Measurements from ENCODE around the gene CCDC187.
A peak's percentile ranks its signal among the peaks of the same experiment; 100 is the strongest.

DNA sequence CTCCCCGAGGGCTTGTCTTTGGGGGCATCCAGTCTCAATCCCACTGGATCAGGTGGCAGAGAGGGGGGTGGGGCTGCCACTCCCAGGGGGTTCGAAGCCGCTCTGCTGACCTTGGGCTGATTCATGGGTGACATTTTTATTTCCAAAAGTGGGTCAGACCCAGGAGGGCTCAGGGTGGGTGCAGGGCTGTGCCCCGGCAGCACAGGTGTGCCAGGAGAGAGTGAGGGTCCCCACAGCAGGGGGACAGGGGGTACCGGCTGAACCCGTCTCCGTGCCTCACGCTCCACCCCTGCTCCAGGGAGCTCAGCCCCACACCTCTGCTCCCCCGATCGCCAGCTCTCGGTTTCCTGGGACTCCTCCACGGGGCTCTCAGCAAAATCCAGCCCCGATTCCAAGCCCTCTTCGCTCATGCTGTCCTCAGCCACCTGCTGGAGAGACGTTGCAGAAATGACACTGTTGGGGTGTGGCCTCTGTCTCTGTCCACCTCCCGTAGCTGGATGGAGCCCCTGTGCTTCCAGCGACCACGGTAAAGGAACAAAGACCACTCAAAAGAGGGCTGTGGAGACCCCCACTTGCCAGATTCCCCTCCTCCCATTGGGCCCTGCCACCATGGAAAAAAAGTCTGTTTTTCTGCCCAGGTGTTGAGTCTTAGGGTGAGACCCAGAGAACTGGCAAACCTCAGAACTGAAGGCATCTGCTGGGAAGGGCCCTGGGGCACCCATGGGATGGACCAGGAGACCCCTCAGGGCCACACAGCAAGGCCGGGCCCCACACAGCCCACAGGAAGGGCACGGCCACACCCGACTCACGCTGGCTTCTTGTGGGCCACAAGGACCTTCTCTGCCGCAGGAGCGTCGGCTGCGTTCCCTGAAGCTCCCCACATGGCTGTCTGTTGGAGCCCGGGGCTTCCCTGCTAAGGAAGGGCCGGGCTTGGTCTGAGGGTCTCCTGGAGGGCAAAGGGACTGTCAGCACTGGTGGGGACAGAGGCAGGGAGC, 47.7 kb downstream of the CCDC187 start:
- TF ChIP-seq, protein P1, sequence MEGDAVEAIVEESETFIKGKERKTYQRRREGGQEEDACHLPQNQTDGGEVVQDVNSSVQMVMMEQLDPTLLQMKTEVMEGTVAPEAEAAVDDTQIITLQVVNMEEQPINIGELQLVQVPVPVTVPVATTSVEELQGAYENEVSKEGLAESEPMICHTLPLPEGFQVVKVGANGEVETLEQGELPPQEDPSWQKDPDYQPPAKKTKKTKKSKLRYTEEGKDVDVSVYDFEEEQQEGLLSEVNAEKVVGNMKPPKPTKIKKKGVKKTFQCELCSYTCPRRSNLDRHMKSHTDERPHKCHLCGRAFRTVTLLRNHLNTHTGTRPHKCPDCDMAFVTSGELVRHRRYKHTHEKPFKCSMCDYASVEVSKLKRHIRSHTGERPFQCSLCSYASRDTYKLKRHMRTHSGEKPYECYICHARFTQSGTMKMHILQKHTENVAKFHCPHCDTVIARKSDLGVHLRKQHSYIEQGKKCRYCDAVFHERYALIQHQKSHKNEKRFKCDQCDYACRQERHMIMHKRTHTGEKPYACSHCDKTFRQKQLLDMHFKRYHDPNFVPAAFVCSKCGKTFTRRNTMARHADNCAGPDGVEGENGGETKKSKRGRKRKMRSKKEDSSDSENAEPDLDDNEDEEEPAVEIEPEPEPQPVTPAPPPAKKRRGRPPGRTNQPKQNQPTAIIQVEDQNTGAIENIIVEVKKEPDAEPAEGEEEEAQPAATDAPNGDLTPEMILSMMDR (conservative IDR thresholded peaks at IDR 0.05) = peak; percentile 59; the same call in 1 of the 2 replicates
- no peak for TF ChIP-seq EZH2 (IDR thresholded peaks at IDR 0.05; ENCODE audit: low read depth)
